ENCODE measurements around the gene CCNJ. TPM values are rescaled to one million over a fixed set of nuclear protein-coding genes. Genes with fewer than 3 reads are reported as not detected.

Gene CCNJ
- total RNA-seq, 1 experiment from 2014 or later, result 36.8 TPM

- Mint-ChIP-seq H3K27me3 (ENCODE audit: low read depth) (no peaks in the 10 kb centered on the region), H3K27ac (no peak overlapping the region), H3K4me1 (peaks cover 0 to 4% of the 10 kb centered on the region in 2 experiments; a peak in 1 of 4 replicates), H3K36me3 (ENCODE audit: insufficient read depth in 1 of 3, low read depth in 3 of 3) (no peaks in the 10 kb centered on the region), H3K4me3 (no peak overlapping the region), H3K9me3 (no peaks in the 10 kb centered on the region)
- H3K4me1 ChIP-seq (ENCODE audit: insufficient read depth, low read length), result no peaks in the 10 kb centered on the region
- H4K91ac ChIP-seq (ENCODE audit: insufficient read length, low read depth, low read length), result no peak overlapping the region
- H2BK20ac ChIP-seq (ENCODE audit: low read depth, low read length, poor library complexity, severe bottlenecking), result no peak overlapping the region
- no peak overlapping the region for H3K4ac ChIP-seq (ENCODE audit: low read depth, low read length)
- no peak overlapping the region for H3K18ac ChIP-seq (ENCODE audit: insufficient read length, low read depth, low read length)
- no peak for DNase-seq
- H3K23me2 ChIP-seq (ENCODE audit: insufficient read length, low read depth, low read length, poor library complexity, severe bottlenecking), result no peaks in the 10 kb centered on the region
- WGBS (ENCODE audit: extremely low coverage, insufficient read length, low lambda C conversion rate), result no CpG with 5 or more reads among the region's 3 CpGs
- no peak for TF ChIP-seq CTCF (conservative IDR thresholded peaks at IDR 0.05)
- H3K9me3 ChIP-seq (ENCODE audit: control insufficient read depth, low read depth, low read length), result no peaks in the 10 kb centered on the region
- H2AFZ ChIP-seq (ENCODE audit: low read length), result no peak overlapping the region
- no peak overlapping the region for H4K8ac ChIP-seq (replicated peaks; ENCODE audit: insufficient read length, low read depth, low read length)
- no peak overlapping the region for H3K56ac ChIP-seq (ENCODE audit: insufficient read length, low read depth, low read length)
- H3K23ac ChIP-seq (ENCODE audit: insufficient read length, low read depth, low read length), result no peak overlapping the region
- no peak overlapping the region for H2BK5ac ChIP-seq (ENCODE audit: insufficient read length, low read length)
- H2BK120ac ChIP-seq (ENCODE audit: low read depth, low read length, poor library complexity, severe bottlenecking), result no peak overlapping the region
- H3T11ph ChIP-seq (ENCODE audit: low read length), result no peak overlapping the region
- H3K14ac ChIP-seq (ENCODE audit: insufficient read depth, low read length), result no peak overlapping the region
- H2BK15ac ChIP-seq (ENCODE audit: low read depth, low read length), result no peak overlapping the region
- H3K79me2 ChIP-seq (ENCODE audit: insufficient read depth, low read length), result no peaks in the 10 kb centered on the region
- H4K20me1 ChIP-seq (ENCODE audit: control insufficient read depth, insufficient read depth, insufficient read length), result no peaks in the 10 kb centered on the region
- no peak overlapping the region for H2BK12ac ChIP-seq (ENCODE audit: insufficient read length, low read depth, low read length)
- H3K9ac ChIP-seq (ENCODE audit: extremely low read depth, insufficient read length, low read length), result no peak overlapping the region
- no peak overlapping the region for H4K5ac ChIP-seq (ENCODE audit: insufficient read length, low read depth, low read length)
- no peaks in the 10 kb centered on the region for H3K27me3 ChIP-seq (ENCODE audit: insufficient read depth, low read length)
- H3K27ac ChIP-seq (ENCODE audit: insufficient read length, low read depth, low read length), result no peak overlapping the region
- H3K4me2 ChIP-seq (ENCODE audit: insufficient read depth, insufficient read length, low read length), result no peak overlapping the region
- no peaks in the 10 kb centered on the region for H3K79me1 ChIP-seq (ENCODE audit: insufficient read depth, low read depth, low read length, poor library complexity, severe bottlenecking)
- H2AK5ac ChIP-seq (ENCODE audit: insufficient read length, low read length), result no peak overlapping the region
Observed at GRCh38 chr10:96107623-96108038, 64.2 kb downstream of the CCNJ start.

Small RNAs within 50 kb of the gene (microRNA-seq; reads per million reads assigned to microRNA genes)
- gene MIR3157 (ENCODE audit: borderline microRNAs expressed), result not detected

Other genes with a start within 250 kb of the CCNJ start
- 0.59 and 0.72 TPM in 2 replicates for gene CC2D2B, start 135.6 kb upstream of the CCNJ start, total RNA-seq (2021)
- 31.0 and 36.2 TPM in 2 replicates for gene ZNF518A, start 86.7 kb downstream of the CCNJ start, total RNA-seq (2021)
- not detected in 2 replicates for gene BLNK, start 228.0 kb downstream of the CCNJ start, total RNA-seq (2021)

Measured in H9 (cell line).